Measurements from ENCODE around the gene OR4F6.
"Not testable (repeated sequence)": the region's sequence is repeated elsewhere in the genome, so short reads cannot be mapped to it uniquely, and the experiment has no call there.

OR4F6 gene, protein sequence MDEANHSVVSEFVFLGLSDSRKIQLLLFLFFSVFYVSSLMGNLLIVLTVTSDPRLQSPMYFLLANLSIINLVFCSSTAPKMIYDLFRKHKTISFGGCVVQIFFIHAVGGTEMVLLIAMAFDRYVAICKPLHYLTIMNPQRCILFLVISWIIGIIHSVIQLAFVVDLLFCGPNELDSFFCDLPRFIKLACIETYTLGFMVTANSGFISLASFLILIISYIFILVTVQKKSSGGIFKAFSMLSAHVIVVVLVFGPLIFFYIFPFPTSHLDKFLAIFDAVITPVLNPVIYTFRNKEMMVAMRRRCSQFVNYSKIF

GRCh38 chr15:101803209-101803608 lies at the start of gene OR4F6:
OR4F6 (plus strand) TSS chr15:101803509; CDS start chr15:101805720, 2,211 bp downstream.
- no peak for TF ChIP-seq POLR2A (IDR thresholded peaks at IDR 0.05; ENCODE audit: low read length)
- TF ChIP-seq GATA1 (IDR thresholded peaks at IDR 0.05; ENCODE audit: low read depth, low read length), result no peak
- DNase-seq, result no peak

- DNase-seq, result not testable (repeated sequence)
These were observed 38.5 kb upstream of the OR4F6 start for GRCh38 chr15:101764669-101765339.

DNA sequence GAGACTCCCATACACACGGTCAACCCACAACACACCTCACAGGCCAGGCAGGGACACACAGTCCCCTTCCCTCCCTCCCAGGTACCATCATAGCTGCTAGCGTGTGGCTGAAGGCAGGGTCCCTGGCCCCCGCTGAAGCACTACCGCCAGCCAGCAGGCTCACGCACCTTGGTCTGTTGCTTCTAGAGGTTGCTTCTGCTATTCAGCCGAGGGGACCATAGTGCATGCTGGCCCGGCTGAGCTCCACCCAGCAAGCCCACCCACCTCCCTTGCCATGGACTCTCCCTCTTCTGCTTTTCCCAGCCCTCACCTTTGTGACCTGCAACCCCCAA lies 38.0 kb upstream of the OR4F6 start:
- not testable (repeated sequence) for DNase-seq

- no peak for DNase-seq
- no peak for TF ChIP-seq GATA1 (IDR thresholded peaks at IDR 0.05; ENCODE audit: low read depth, low read length)
- no peak for TF ChIP-seq POLR2A (IDR thresholded peaks at IDR 0.05; ENCODE audit: low read length)
These were observed 37.4 kb upstream of the OR4F6 start for GRCh38 chr15:101765772-101766456.

DNA sequence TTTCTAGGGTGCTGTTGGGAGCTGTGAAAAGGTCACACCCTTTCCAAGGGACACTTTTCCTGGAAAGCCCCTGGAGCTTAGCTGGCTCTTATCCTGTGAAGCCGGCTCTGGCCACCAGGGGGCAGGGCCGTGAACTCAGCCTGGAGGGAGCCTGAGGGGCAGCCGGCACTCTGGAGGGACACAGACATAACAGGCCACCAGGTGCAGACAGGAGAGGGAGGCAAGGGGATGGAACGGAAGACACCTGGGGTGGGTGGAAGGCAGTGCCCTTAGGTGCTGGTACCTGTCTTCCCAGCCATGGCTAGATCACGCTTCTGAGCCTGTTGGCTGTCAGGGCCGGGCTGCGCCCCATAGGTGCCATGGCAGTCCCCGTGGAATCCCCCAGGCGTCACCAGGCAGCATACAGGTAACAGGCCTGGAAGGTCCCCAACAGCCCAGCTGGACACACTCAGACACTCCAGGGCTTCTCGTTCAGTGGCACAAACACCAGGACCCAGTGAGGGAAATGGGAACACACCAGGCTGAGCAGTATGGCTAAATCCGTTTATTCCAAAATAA lies 36.1 kb upstream of the OR4F6 start:
- not testable (repeated sequence) for DNase-seq

- TF ChIP-seq GATA1 (IDR thresholded peaks at IDR 0.05; ENCODE audit: low read depth, low read length) (no peak), POLR2A (IDR thresholded peaks at IDR 0.05; ENCODE audit: low read length) (no peak)
- no peak for DNase-seq
These were observed 30.4 kb upstream of the OR4F6 start for GRCh38 chr15:101772921-101773320.

- no peak for TF ChIP-seq POLR2A (IDR thresholded peaks at IDR 0.05; ENCODE audit: low read length)
- no peak for TF ChIP-seq GATA1 (IDR thresholded peaks at IDR 0.05; ENCODE audit: low read depth, low read length)
These were observed 29.7 kb upstream of the OR4F6 start for GRCh38 chr15:101773496-101774100.

DNA sequence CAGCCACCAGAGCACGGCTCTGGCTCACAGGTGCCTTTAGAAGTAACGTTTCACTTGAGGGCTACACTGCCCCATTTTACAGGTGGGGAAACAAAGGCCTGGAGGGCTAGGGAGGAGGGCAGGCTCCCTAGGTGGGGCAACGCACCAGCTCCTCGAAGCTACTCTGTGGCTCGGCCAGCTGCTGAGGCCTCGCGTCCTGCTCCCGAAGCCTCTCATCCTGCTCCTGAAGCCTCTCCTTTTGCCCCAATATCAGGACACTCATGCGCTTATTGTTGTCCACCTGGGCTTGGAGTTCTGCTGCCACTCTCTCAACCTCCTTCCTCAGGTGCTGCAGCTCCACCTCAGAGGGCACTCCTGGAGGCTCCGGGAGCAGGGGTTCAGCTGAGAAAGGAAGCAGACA lies 28.2 kb upstream of the OR4F6 start:
- no peak for TF ChIP-seq POLR2A (IDR thresholded peaks at IDR 0.05; ENCODE audit: low read length)
- no peak for DNase-seq

More at GRCh38 chr15:101773496-101774100, 29.7 kb upstream of the OR4F6 start:
- peak; percentile 7 to 19 for DNase-seq

DNA sequence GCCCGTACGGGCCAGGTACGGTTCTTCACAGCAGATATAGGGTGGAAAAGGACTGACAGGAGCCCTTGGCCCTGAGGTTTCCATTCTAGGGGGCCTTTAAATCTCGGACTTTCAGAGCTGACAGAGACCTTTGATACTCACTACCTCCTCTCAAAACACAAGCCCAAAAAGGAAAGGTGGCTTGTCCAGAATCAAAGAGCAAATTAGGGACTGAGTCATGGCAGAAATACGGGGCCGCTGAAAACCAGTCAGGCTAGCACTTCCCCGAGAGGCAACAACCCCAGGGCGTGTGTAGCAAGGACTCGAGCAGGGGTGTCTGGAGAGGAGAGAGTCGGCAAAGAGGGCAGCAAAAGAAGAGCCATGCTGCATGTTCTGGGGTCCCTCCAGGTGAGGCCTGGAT lies 24.7 kb upstream of the OR4F6 start:
- DNase-seq, result not testable (repeated sequence)

DNA sequence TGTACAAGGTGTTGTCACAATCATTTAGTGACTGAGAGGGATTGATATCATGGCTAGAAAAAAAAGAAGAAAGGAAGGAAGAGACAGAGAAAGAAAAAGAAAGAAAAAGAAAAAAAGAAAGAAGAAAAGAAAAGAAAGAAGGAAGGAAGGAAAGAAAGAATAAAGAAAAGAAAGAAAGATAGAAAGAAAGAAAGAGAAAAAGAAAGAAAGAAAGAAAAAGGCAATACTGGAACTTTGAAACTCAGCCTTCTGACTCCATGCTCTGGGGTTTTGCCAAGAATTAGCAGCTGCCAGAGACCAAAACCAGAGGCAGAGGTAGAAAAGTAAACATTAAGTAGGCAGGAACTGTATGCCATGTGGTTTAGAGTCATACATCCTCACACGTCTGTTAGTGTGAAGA lies 23.1 kb upstream of the OR4F6 start:
- DNase-seq, result not testable (repeated sequence)

GRCh38 chr15:101781928-101782327 lies 21.4 kb upstream of the OR4F6 start:
- no peak for DNase-seq
- TF ChIP-seq POLR2A (IDR thresholded peaks at IDR 0.05; ENCODE audit: low read length) (no peak), GATA1 (IDR thresholded peaks at IDR 0.05; ENCODE audit: low read depth, low read length) (no peak)

- TF ChIP-seq POLR2A (IDR thresholded peaks at IDR 0.05; ENCODE audit: low read length) (no peak), GATA1 (IDR thresholded peaks at IDR 0.05; ENCODE audit: low read depth, low read length) (no peak)
- DNase-seq, result no peak
These were observed 18.7 kb upstream of the OR4F6 start for GRCh38 chr15:101784644-101785043.

DNA sequence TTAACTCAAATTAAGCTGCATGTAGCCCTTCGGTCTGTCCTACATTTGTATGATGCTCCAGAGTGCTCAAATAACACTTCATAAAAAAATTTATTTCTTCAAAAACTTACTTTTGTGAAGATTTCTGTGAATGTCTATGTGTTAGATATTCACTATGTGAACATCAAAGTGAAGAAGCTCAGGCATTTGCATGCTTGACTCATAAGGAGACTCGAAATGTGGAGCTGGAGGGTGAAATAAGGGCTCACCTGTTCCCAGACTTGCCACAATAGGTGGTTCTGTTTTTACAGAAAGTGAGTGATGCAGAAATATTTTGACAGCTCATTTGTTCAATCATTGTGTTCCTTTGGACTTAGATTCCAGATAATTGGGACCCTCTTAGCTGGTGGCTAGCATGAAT lies 16.9 kb upstream of the OR4F6 start:
- DNase-seq, result not testable (repeated sequence)

DNA sequence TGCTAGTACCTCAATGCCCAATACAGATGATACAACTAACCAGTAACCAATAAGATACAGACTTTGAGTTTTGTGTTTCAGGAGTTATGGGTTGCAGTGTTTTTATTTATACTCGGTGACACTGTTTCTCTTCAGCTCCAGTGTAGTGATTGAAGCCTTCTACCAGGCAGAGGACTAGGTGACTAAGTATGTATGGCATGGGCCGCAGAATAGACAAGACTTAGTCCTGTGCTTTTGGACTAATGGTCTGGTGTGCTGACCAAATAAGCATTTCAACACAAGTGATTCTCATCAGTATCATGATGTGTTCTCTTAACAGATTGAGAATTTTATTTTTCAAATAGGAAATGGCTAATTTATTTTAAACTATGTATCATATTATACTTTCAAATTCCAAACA lies 15.3 kb upstream of the OR4F6 start:
- DNase-seq, result not testable (repeated sequence)

DNA sequence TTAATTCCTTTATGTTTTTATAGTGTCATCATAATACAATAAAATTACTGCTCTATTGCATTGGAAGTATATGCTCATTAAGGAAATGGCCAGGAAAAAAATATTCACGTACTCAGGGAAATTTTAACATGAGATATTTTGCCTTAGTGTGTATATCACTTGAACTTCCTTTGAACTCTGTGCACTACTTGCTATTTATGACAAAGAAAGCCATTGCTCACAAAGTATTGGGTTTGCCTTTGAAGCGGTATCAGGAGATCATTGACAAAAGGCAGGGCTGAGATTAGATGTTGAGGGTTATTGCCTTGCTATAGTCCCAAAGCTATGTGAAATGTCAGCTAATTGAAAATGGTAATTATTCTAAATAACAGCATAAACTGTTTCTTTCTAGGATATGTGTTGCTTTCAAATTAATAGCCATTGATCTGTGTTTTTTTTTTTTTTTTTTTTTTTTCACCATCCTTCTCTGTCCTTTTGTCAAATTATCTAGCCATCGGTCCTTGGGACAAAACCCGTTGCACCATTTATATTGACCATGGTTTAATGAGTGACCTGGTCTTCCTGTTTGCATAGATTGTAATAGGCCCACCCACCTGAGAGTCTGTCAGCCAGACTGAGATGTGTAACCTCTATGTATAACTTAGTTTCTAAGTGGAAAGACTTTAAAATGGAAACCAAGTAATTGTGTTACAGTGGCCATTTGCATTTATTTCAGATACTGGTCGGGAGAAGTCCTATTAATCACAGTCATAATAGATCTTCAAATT lies 14.6 kb upstream of the OR4F6 start:
- DNase-seq, result not testable (repeated sequence)

DNA sequence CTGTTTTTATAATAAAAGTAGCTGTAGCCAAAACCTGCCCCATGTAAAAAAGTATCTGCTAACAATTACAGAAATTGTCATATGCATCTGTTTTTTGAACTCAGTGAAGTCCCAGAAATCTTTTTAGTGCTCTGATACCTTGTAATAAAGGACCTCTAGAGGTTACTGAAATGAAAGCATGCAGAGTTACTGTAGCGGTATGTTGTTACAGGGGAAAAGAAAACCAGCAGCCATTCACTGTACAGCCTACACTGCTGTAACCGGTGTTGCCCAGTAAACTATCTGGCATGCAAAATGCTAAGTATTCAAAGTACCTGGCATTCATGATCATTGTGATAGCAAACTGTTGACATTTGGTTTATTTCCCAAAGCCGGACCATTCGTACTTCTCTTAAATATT lies 12.6 kb upstream of the OR4F6 start:
- not testable (repeated sequence) for DNase-seq

- DNase-seq, result not testable (repeated sequence)
These were observed 9.3 kb upstream of the OR4F6 start for GRCh38 chr15:101793981-101794380.
